Measurements from ENCODE around the gene ZC3H14.

The ZC3H14 gene

DNA sequence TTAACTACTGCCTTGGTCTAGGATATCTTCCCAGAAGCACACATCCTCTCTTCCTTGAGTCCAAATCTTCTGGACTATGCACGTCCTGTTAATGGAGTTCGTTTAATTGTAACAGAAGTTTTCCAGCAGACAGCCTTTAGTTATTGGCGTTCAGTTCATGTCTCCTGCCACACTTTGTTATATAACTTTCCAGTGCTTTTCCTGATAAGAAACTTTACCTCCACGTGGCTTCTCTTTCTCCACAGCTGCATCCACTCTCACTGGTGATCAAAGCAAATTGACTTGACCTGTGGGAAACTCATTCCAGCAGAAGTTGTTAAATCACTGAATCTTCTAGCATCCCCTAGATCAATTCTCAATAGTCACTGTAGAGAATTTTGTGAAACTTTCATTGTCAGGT lies 27.0 kb upstream of the ZC3H14 start:
- H3K4me3 ChIP-seq (ENCODE audit: low read depth in 1 of 2, low read length in 2 of 2), result no peak overlapping the region
- H3K9me3 ChIP-seq (ENCODE audit: control insufficient read depth in 1 of 2, low read length in 2 of 2), result no peaks in the 10 kb centered on the region
- H3K27me3 ChIP-seq (ENCODE audit: low read depth, low read length), result no peaks in the 10 kb centered on the region
- H3K27ac ChIP-seq (ENCODE audit: low read length), result peak overlapping the region; percentile 33
- no peaks in the 10 kb centered on the region for H3K4me1 ChIP-seq (ENCODE audit: control insufficient read depth in 1 of 2, insufficient read depth in 2 of 2, low read length in 2 of 2)
- no peaks in the 10 kb centered on the region for H3K36me3 ChIP-seq (ENCODE audit: control insufficient read depth in 1 of 2, insufficient read depth in 2 of 2, low read length in 2 of 2)

DNA sequence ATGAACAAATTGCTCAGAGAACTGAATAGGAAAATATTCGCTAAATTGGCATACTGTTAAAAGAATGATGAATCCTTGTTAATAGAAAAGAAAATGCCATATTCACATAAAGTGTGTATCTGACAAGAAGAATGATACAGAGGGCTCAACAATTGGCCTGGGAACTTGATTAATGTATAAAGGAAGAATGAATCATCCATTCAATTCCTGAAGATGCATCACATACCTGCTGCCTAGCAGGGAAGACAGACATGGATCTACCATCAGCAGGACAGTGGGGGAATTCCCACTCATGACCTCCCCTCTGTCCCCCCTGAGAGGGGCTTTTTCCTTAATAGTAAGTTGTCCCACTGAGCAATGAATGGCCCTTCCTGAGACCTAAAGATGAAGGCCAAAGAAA lies 21.5 kb upstream of the ZC3H14 start:
- Histone ChIP-seq H3K4me1 (ENCODE audit: control insufficient read depth in 1 of 2, insufficient read depth in 2 of 2, low read length in 2 of 2) (no peaks in the 10 kb centered on the region), H3K27ac (ENCODE audit: low read length) (no peak overlapping the region), H3K4me3 (ENCODE audit: low read depth in 1 of 2, low read length in 2 of 2) (no peak overlapping the region), H3K36me3 (ENCODE audit: control insufficient read depth in 1 of 2, insufficient read depth in 2 of 2, low read length in 2 of 2) (peaks cover 8% of the 10 kb centered on the region in 2 donors), H3K27me3 (ENCODE audit: low read depth, low read length) (no peaks in the 10 kb centered on the region), H3K9me3 (ENCODE audit: control insufficient read depth in 1 of 2, low read length in 2 of 2) (no peaks in the 10 kb centered on the region)

DNA sequence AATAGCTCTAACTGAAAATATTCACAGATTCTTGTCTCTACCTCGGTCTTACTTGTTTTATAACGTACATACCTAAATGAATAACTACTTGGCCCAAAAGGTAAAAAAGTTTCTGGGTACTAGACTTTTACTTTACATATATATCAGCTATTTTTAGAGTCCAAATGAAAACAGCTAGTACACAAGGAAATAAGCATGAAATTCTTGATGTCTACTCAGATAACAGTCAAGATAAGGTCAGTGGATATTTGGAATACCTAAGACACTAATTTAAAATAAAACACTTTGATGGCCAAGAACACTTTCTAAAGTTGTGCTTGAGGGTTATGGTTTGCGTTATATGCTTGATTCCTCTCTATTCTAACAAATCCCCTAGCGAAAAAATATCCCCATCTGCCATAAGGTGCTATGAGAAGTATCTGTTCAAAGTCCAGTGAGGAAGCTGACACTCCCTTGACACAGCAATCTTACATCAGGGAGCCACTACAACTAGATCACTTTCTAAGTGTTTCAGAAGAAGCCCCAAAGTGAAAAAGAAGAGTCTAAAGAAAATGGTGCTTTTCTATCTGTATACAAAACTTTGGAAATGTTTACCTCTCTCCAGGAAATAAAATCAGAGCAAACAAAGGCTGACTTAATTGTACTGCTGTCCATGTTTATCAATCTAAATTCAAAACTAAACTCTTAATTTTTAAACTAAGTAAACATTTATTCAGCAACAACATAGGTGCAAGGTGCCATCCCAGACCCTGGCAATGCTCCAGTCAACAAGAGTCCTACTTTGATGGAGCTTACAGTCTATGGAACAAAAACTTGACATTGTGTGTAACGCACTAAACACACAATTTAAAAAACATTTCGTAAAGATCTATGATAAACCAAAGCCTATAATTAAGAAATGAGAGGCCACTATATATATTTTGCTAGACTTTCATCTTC lies 19.7 kb upstream of the ZC3H14 start:
- no peak overlapping the region for H3K4me3 ChIP-seq (ENCODE audit: low read depth in 1 of 2, low read length in 2 of 2)
- H3K4me1 ChIP-seq (ENCODE audit: control insufficient read depth in 1 of 2, insufficient read depth in 2 of 2, low read length in 2 of 2), result peaks cover 0 to 6% of the 10 kb centered on the region in 2 donors
- no peak overlapping the region for H3K27ac ChIP-seq (ENCODE audit: low read length)
- H3K27me3 ChIP-seq (ENCODE audit: low read depth, low read length), result no peaks in the 10 kb centered on the region
- H3K9me3 ChIP-seq (ENCODE audit: control insufficient read depth in 1 of 2, low read length in 2 of 2), result no peaks in the 10 kb centered on the region
- H3K36me3 ChIP-seq (ENCODE audit: control insufficient read depth in 1 of 2, insufficient read depth in 2 of 2, low read length in 2 of 2), result peaks cover 15 to 19% of the 10 kb centered on the region in 2 donors

DNA sequence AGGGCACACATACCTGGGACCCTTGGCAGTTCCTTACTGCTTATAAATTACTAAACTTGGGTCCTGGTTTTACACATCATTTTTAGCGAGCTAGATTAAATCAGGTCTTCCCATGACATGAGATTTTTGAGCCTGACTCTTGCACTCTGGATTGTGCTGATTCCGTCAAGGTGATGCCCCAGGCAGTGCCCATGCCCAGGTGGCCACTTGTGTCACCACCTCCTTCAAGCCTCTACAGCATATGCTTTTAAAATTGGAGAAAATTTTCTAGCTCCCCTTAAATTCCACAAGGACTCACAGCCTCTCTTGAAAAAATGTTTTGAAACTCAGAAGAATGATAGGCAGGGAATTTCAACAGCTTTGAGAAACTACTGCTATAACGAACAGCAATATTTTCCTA lies 17.6 kb upstream of the ZC3H14 start:
- Histone ChIP-seq H3K27me3 (ENCODE audit: low read depth, low read length) (no peaks in the 10 kb centered on the region), H3K36me3 (ENCODE audit: control insufficient read depth in 1 of 2, insufficient read depth in 2 of 2, low read length in 2 of 2) (peaks cover 23 to 31% of the 10 kb centered on the region in 2 donors), H3K27ac (ENCODE audit: low read length) (no peak overlapping the region), H3K4me1 (ENCODE audit: control insufficient read depth in 1 of 2, insufficient read depth in 2 of 2, low read length in 2 of 2) (peaks cover under 1 to 7% of the 10 kb centered on the region in 2 donors), H3K9me3 (ENCODE audit: control insufficient read depth in 1 of 2, low read length in 2 of 2) (no peaks in the 10 kb centered on the region), H3K4me3 (ENCODE audit: low read depth in 1 of 2, low read length in 2 of 2) (no peak overlapping the region)

DNA sequence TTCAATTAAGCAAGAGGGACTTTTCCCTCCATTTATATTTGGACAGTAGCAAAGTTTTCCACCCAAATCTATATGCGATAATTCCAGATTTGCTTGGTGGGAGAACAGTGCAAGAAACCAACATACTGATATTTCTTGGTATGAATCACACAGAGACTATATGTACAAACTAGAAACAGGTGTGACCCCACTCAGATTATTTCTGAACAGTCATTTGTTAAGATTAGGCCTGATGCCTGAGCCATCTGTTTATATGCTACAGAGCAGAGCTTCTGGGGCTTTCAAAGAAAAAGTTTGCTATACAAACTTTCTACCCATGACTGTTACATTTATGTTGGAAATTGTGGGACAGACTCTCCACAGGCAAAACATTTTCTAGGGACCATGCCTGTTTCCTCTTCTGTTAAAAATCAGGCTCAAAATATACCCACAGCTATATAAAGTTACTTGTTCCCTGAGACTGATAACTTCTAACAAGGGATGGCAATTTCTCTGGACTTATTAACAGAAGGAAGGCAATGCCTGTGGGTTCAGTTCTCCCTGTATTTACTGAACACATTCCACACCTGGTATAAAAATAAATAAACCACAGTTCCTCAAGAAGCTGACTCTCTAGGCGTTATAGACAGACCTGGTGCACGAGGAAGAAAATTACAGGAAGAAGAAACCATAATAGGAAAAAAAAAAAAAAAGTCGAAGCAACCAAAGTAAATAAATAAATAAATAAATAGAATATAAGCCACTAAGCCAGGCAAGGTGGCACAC lies 16.0 kb upstream of the ZC3H14 start:
- H3K27ac ChIP-seq (ENCODE audit: low read length), result no peak overlapping the region

DNA sequence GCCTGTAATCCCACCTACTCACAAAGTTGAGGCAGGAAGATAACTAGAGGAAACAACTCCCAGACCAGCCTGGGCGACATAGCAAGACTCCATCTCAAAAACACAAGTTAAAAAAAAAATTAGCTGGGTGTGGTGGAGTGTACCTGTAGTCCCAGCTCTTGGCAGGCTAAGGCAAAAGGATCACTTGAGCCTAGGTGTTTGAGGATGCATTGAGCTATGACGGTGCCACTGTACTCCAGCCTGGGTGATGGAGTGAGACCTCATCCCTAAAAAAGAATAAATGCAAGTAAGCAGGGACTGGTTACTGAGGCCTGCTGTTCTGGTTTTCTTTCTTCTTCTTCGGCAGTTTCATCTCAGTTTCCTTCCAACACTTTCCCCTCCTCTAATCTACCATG lies 15.5 kb upstream of the ZC3H14 start:
- Histone ChIP-seq H3K36me3 (ENCODE audit: control insufficient read depth in 1 of 2, insufficient read depth in 2 of 2, low read length in 2 of 2) (peaks cover 23 to 28% of the 10 kb centered on the region in 2 donors), H3K27me3 (ENCODE audit: low read depth, low read length) (no peaks in the 10 kb centered on the region), H3K27ac (ENCODE audit: low read length) (no peak overlapping the region), H3K4me1 (ENCODE audit: control insufficient read depth in 1 of 2, insufficient read depth in 2 of 2, low read length in 2 of 2) (peaks cover 11 to 16% of the 10 kb centered on the region in 2 donors), H3K9me3 (ENCODE audit: control insufficient read depth in 1 of 2, low read length in 2 of 2) (no peaks in the 10 kb centered on the region), H3K4me3 (ENCODE audit: low read depth in 1 of 2, low read length in 2 of 2) (no peak overlapping the region)

More for the DNA sequence above, 16.0 kb upstream of the ZC3H14 start:
- Histone ChIP-seq H3K36me3 (ENCODE audit: control insufficient read depth in 1 of 2, insufficient read depth in 2 of 2, low read length in 2 of 2) (peaks cover 23 to 28% of the 10 kb centered on the region in 2 donors), H3K9me3 (ENCODE audit: control insufficient read depth in 1 of 2, low read length in 2 of 2) (no peaks in the 10 kb centered on the region), H3K27me3 (ENCODE audit: low read depth, low read length) (no peaks in the 10 kb centered on the region), H3K4me1 (ENCODE audit: control insufficient read depth in 1 of 2, insufficient read depth in 2 of 2, low read length in 2 of 2) (peaks cover 10 to 14% of the 10 kb centered on the region in 2 donors), H3K4me3 (ENCODE audit: low read depth in 1 of 2, low read length in 2 of 2) (no peak overlapping the region)

DNA sequence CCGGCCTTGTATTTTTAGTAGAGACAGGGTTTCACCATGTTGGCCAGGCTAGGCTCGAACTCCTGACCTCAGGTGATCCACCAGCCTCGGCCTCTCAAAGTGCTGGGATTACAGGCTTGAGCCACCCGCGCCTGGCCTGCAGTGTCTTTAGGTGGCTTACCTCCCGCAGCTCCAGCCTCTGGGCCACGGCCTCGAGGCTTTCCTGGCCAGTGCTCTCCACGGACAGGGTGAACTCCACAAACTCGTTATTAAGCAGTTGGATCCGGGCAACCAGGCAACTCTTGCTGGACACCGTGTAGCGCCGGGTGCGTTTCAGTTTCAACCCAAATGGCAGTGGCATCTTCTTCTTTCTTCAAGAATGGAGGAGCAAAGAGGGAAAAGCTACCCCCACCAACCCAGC lies 12.8 kb upstream of the ZC3H14 start:
- H3K9me3 ChIP-seq (ENCODE audit: control insufficient read depth in 1 of 2, low read length in 2 of 2), result no peaks in the 10 kb centered on the region
- H3K36me3 ChIP-seq (ENCODE audit: control insufficient read depth in 1 of 2, insufficient read depth in 2 of 2, low read length in 2 of 2), result peaks cover 22 to 26% of the 10 kb centered on the region in 2 donors
- H3K4me1 ChIP-seq (ENCODE audit: control insufficient read depth in 1 of 2, insufficient read depth in 2 of 2, low read length in 2 of 2), result peaks cover 22 to 27% of the 10 kb centered on the region in 2 donors
- peak overlapping the region in 1 of 2 donors; percentile 91 for H3K4me3 ChIP-seq (ENCODE audit: low read depth in 1 of 2, low read length in 2 of 2)
- H3K27ac ChIP-seq (ENCODE audit: low read length), result no peak overlapping the region
- no peaks in the 10 kb centered on the region for H3K27me3 ChIP-seq (ENCODE audit: low read depth, low read length)

DNA sequence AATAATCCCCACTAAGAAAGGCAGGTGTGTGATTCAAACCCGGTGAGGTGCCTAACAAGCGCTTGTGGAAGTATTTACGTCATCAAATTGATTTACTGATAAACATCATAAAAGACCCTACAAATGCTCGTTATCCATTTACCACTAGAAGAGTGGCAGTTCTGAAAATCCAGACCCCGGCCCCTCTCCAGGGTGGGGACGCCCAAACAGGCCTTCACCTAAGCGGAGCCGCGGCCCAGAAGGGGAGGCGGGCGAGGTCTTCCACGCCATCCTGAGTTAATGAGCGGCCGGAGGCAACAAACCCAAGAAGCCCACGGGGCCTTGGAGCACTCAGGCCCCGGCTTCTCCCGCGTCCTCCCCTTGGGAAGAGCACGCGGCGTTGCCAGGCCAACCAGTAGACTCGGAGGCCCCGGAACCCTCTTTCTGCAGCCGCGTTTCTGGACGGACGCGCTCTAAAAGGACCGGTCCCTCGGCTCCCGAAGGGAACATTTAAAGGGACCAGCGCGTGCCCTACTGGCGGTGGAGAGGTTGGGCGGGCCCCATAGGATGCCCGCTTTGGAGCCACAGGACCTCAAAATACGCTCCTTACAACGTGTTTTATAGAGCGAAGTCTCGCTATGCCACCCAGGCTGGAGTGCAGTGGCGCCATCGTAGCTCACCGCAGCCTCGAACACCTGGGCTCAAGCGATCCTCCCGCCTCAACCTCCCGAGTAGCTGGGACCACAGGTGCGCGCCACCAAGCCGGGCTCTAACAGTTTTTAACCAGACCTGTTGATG lies 11.6 kb upstream of the ZC3H14 start:
- peak overlapping the region; percentile 78 for H3K27ac ChIP-seq (ENCODE audit: low read length)

DNA sequence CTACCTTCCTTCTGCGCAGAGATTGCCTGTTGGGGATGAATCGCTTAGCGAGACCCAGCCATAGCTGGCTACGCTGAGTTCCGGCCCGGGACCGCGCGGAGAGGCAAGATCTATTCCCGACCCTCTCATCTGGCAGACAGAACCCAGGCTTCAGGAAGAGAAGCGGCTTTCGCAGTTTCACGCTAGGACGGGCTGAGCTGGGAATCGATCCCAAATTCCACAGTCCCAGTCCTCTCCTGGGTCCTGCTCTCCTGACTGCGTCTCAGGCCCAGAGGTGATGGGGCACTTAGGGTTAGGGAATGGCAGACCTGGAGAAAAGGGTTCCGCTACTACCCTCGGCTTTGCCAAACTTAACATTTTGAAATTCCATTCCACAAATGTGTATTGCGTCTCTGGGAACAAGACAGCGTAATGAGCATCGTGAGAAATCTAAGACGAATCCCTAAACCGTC lies 10.8 kb upstream of the ZC3H14 start:
- H3K4me1 ChIP-seq (ENCODE audit: control insufficient read depth in 1 of 2, insufficient read depth in 2 of 2, low read length in 2 of 2), result peaks cover 26 to 27% of the 10 kb centered on the region in 2 donors
- H3K27me3 ChIP-seq (ENCODE audit: low read depth, low read length), result no peaks in the 10 kb centered on the region
- peak overlapping the region; percentile 91 to 94 for H3K4me3 ChIP-seq (ENCODE audit: low read depth in 1 of 2, low read length in 2 of 2)

More for the DNA sequence above, 11.6 kb upstream of the ZC3H14 start:
- peaks cover 16 to 24% of the 10 kb centered on the region in 2 donors for H3K36me3 ChIP-seq (ENCODE audit: control insufficient read depth in 1 of 2, insufficient read depth in 2 of 2, low read length in 2 of 2)
- H3K27me3 ChIP-seq (ENCODE audit: low read depth, low read length), result no peaks in the 10 kb centered on the region
- H3K4me1 ChIP-seq (ENCODE audit: control insufficient read depth in 1 of 2, insufficient read depth in 2 of 2, low read length in 2 of 2), result peaks cover 26 to 27% of the 10 kb centered on the region in 2 donors
- no peaks in the 10 kb centered on the region for H3K9me3 ChIP-seq (ENCODE audit: control insufficient read depth in 1 of 2, low read length in 2 of 2)
- H3K4me3 ChIP-seq (ENCODE audit: low read depth in 1 of 2, low read length in 2 of 2), result peak overlapping the region; percentile 91 to 94

DNA sequence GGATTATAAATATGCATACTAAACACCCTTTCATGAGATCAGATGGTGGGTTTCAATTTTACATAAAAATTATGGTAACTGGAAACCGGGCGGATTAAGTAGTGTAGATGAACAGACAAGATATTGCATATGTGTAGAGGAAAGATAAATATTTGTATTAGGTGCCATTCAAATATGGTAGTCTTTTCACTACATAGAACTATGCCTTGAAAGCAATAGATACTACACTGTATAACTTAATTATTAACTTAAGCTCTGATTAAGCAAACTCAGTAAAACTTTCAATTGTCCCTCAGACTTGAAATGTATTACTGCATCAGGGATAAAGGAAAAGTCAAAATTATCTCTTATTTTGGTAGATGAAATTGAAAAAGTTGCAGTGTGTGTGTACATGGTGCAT lies 10.0 kb upstream of the ZC3H14 start:
- H3K27ac ChIP-seq (ENCODE audit: low read length), result peak overlapping the region; percentile 74
- H3K4me3 ChIP-seq (ENCODE audit: low read depth in 1 of 2, low read length in 2 of 2), result peak overlapping the region in 1 of 2 donors; percentile 91

More for the DNA sequence above, 10.8 kb upstream of the ZC3H14 start:
- no peaks in the 10 kb centered on the region for H3K9me3 ChIP-seq (ENCODE audit: control insufficient read depth in 1 of 2, low read length in 2 of 2)
- H3K27ac ChIP-seq (ENCODE audit: low read length), result peak overlapping the region; percentile 74
- peaks cover 16 to 20% of the 10 kb centered on the region in 2 donors for H3K36me3 ChIP-seq (ENCODE audit: control insufficient read depth in 1 of 2, insufficient read depth in 2 of 2, low read length in 2 of 2)

More for the DNA sequence above, 10.0 kb upstream of the ZC3H14 start:
- peaks cover 11 to 14% of the 10 kb centered on the region in 2 donors for H3K36me3 ChIP-seq (ENCODE audit: control insufficient read depth in 1 of 2, insufficient read depth in 2 of 2, low read length in 2 of 2)
- H3K9me3 ChIP-seq (ENCODE audit: control insufficient read depth in 1 of 2, low read length in 2 of 2), result no peaks in the 10 kb centered on the region
- H3K27me3 ChIP-seq (ENCODE audit: low read depth, low read length), result no peaks in the 10 kb centered on the region
- H3K4me1 ChIP-seq (ENCODE audit: control insufficient read depth in 1 of 2, insufficient read depth in 2 of 2, low read length in 2 of 2), result peaks cover 23 to 26% of the 10 kb centered on the region in 2 donors

Measured in muscle layer of duodenum (tissue), 2 donors.